HG03045 (cell line): Measurements from ENCODE around the gene LIG3.
"Not testable (repeated sequence)": the region's sequence is repeated elsewhere in the genome, so short reads cannot be mapped to it uniquely, and the experiment has no call there.

Experiments used
- ATAC-seq: cut with Tn5 transposase; IDR thresholded peaks from one replicate; pipeline ENCODE4 v1.9.1; 2021; ENCODE audit warnings: mild to moderate bottlenecking, moderate library complexity; ENCODE audit not compliant: unreplicated experiment

LIG3 gene

GRCh38 chr17:34998205-34998604, 17.9 kb downstream of the LIG3 start:
- no peak for ATAC-seq

GRCh38 chr17:34999456-34999855, 19.1 kb downstream of the LIG3 start:
- ATAC-seq = no peak

- not testable (repeated sequence) for ATAC-seq
These were observed 20.7 kb downstream of the LIG3 start for GRCh38 chr17:35000965-35001364.

GRCh38 chr17:35001549-35001948, 21.2 kb downstream of the LIG3 start:
- ATAC-seq = no peak

- ATAC-seq = no peak
These were observed 22.7 kb downstream of the LIG3 start for GRCh38 chr17:35002876-35003551.

GRCh38 chr17:35003778-35004177, 23.5 kb downstream of the LIG3 start:
- ATAC-seq = no peak

GRCh38 chr17:35006345-35006744, 26.0 kb downstream of the LIG3 start:
- no peak for ATAC-seq

GRCh38 chr17:35006961-35007360, 26.6 kb downstream of the LIG3 start:
- ATAC-seq = no peak

- no peak for ATAC-seq
These were observed 29.8 kb downstream of the LIG3 start for GRCh38 chr17:35010093-35010492.

- no peak for ATAC-seq
These were observed 31.4 kb downstream of the LIG3 start for GRCh38 chr17:35011671-35012216.

GRCh38 chr17:35016369-35016768, 36.1 kb downstream of the LIG3 start:
- ATAC-seq = no peak

GRCh38 chr17:35017021-35017420, 36.7 kb downstream of the LIG3 start:
- ATAC-seq = no peak

GRCh38 chr17:35018814-35019213, 38.5 kb downstream of the LIG3 start:
- no peak for ATAC-seq

GRCh38 chr17:35019386-35020179, 39.3 kb downstream of the LIG3 start:
- no peak for ATAC-seq

- no peak for ATAC-seq
These were observed 41.4 kb downstream of the LIG3 start for GRCh38 chr17:35021520-35022380.

GRCh38 chr17:35022536-35023063, 42.3 kb downstream of the LIG3 start:
- no peak for ATAC-seq

- ATAC-seq = no peak
These were observed 43.2 kb downstream of the LIG3 start for GRCh38 chr17:35023538-35023937.

- no peak for ATAC-seq
These were observed 45.2 kb downstream of the LIG3 start for GRCh38 chr17:35025541-35025940.

- not testable (repeated sequence) for ATAC-seq
These were observed 47.8 kb downstream of the LIG3 start for GRCh38 chr17:35028097-35028496.

GRCh38 chr17:35028531-35029262, 48.4 kb downstream of the LIG3 start:
- no peak for ATAC-seq
